ENCODE results near the gene NPAS4.

GRCh38 chr11:66450560-66450959 is 29.7 kb downstream of the NPAS4 start:
- TF ChIP-seq CTCF (conservative IDR thresholded peaks at IDR 0.05; ENCODE audit: low read length) (no peak), EZH2phosphoT487 (IDR thresholded peaks at IDR 0.05; ENCODE audit: borderline replicate concordance) (no peak)
